GM23338 (cell line): ENCODE results near the gene POU3F1.

Experiments used
- CREB1 ChIP-seq: fragments of 250-450 bp; sonication (Bioruptor Pico); IDR thresholded peaks from 2 replicates; pipeline ENCODE4 v1.5.0; 2020; ENCODE audit warnings: low read depth, mild to moderate bottlenecking, moderate library complexity
- CTCF ChIP-seq, 2 experiments: fragments of 200-600 bp in 1 of 2; sonication (generic) in 1 of 2; conservative IDR thresholded peaks; 2 replicates each; pipeline versions ENCODE4 v1.5.1 to v1.6.1; 2016 to 2017; ENCODE audit warnings: antibody characterized with exemption in 2 of 2, low read depth in 2 of 2, mild to moderate bottlenecking in 2 of 2, moderate library complexity in 1 of 2
- EZH2 ChIP-seq: fragments of 200-600 bp; sonication (generic); IDR thresholded peaks from one replicate; pipeline ENCODE4 v1.8.0; 2017; ENCODE audit warnings: antibody characterized with exemption, mild to moderate bottlenecking, low read depth; ENCODE audit not compliant: unreplicated experiment
- EZH2phosphoT487 ChIP-seq: fragments of 200-600 bp; sonication (generic); IDR thresholded peaks from one replicate; pipeline ENCODE4 v1.8.1; 2018; ENCODE audit warnings: antibody characterized with exemption; ENCODE audit not compliant: unreplicated experiment
- JUNB ChIP-seq: IDR thresholded peaks from one replicate; pipeline ENCODE4 v1.6.1; 2016; ENCODE audit warnings: antibody characterized with exemption; ENCODE audit not compliant: unreplicated experiment
- NANOG ChIP-seq: IDR thresholded peaks from 2 replicates; pipeline ENCODE4 v1.6.1; 2016; ENCODE audit warnings: antibody characterized with exemption, borderline replicate concordance
- POLR2AphosphoS5 ChIP-seq: IDR thresholded peaks from 2 replicates; pipeline ENCODE4 v1.6.1; 2016; ENCODE audit warnings: antibody characterized with exemption, low read depth
- ZNF331 ChIP-seq: fragments of 250-450 bp; sonication (Bioruptor Pico); IDR thresholded peaks from 2 replicates; pipeline ENCODE4 v1.5.0; 2020; ENCODE audit warnings: low read depth, mild to moderate bottlenecking, moderate library complexity
- TF ChIP-seq, protein P1 (sequence below): IDR thresholded peaks from one replicate; pipeline ENCODE4 v1.6.1; 2018; ENCODE audit warnings: antibody characterized with exemption; ENCODE audit not compliant: unreplicated experiment

GRCh38 chr1:37997256-37998088, 49.1 kb downstream of the POU3F1 start:
- no peak for TF ChIP-seq CTCF (conservative IDR thresholded peaks at IDR 0.05; ENCODE audit: low read depth in 2 of 2)
- TF ChIP-seq JUNB = no peak
- TF ChIP-seq, protein P1, sequence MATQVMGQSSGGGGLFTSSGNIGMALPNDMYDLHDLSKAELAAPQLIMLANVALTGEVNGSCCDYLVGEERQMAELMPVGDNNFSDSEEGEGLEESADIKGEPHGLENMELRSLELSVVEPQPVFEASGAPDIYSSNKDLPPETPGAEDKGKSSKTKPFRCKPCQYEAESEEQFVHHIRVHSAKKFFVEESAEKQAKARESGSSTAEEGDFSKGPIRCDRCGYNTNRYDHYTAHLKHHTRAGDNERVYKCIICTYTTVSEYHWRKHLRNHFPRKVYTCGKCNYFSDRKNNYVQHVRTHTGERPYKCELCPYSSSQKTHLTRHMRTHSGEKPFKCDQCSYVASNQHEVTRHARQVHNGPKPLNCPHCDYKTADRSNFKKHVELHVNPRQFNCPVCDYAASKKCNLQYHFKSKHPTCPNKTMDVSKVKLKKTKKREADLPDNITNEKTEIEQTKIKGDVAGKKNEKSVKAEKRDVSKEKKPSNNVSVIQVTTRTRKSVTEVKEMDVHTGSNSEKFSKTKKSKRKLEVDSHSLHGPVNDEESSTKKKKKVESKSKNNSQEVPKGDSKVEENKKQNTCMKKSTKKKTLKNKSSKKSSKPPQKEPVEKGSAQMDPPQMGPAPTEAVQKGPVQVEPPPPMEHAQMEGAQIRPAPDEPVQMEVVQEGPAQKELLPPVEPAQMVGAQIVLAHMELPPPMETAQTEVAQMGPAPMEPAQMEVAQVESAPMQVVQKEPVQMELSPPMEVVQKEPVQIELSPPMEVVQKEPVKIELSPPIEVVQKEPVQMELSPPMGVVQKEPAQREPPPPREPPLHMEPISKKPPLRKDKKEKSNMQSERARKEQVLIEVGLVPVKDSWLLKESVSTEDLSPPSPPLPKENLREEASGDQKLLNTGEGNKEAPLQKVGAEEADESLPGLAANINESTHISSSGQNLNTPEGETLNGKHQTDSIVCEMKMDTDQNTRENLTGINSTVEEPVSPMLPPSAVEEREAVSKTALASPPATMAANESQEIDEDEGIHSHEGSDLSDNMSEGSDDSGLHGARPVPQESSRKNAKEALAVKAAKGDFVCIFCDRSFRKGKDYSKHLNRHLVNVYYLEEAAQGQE = no peak
- TF ChIP-seq CREB1 (CRISPR knock-in tag) = no peak
- no peak for TF ChIP-seq POLR2AphosphoS5
- no peak for TF ChIP-seq EZH2
- TF ChIP-seq ZNF331 (CRISPR knock-in tag) = no peak
- TF ChIP-seq EZH2phosphoT487 = no peak
- TF ChIP-seq NANOG = no peak
